ENCODE measurements around the gene ZNF692. TPM values are rescaled to one million over a fixed set of nuclear protein-coding genes. Genes with fewer than 3 reads are reported as not detected.

Gene ZNF692
- polyA plus RNA-seq, 1 experiment: 19.5 TPM

GRCh38 chr1:248857201-248857600 is 1.7 kb downstream of the ZNF692 start:
- Histone ChIP-seq H3K36me3 (ENCODE audit: control insufficient read depth, insufficient read depth, low read length) (peaks cover 3% of the 10 kb centered on the region; the same call in 1 of the 2 replicates), H3K27me3 (ENCODE audit: control insufficient read depth, insufficient read depth, low read length) (no peaks in the 10 kb centered on the region), H3K4me3 (ENCODE audit: low read depth, low read length) (no peak overlapping the region)
- POLR2A ChIA-PET: no interaction called here
- DNase-seq (ENCODE audit: low read depth): no peak
- CTCF ChIA-PET: no interaction called here
- no peak for TF ChIP-seq CTCF (IDR thresholded peaks at IDR 0.05; ENCODE audit: insufficient read depth, low read depth, low read length)

GRCh38 chr1:248856176-248856575 is 2.7 kb downstream of the ZNF692 start:
- no peak for DNase-seq (ENCODE audit: low read depth)
- no peak overlapping the region for H3K4me3 ChIP-seq (ENCODE audit: low read depth, low read length)
- peaks cover 3% of the 10 kb centered on the region; the same call in 1 of the 2 replicates for H3K36me3 ChIP-seq (ENCODE audit: control insufficient read depth, insufficient read depth, low read length)
- CTCF ChIA-PET: no interaction called here
- H3K27me3 ChIP-seq (ENCODE audit: control insufficient read depth, insufficient read depth, low read length): no peaks in the 10 kb centered on the region
- TF ChIP-seq CTCF (IDR thresholded peaks at IDR 0.05; ENCODE audit: insufficient read depth, low read depth, low read length): no peak
- POLR2A ChIA-PET: no interaction called here

- H3K36me3 ChIP-seq (ENCODE audit: control insufficient read depth, insufficient read depth, low read length): peaks cover 3% of the 10 kb centered on the region; the same call in 1 of the 2 replicates
- no peaks in the 10 kb centered on the region for H3K27me3 ChIP-seq (ENCODE audit: control insufficient read depth, insufficient read depth, low read length)
- CTCF ChIA-PET: no interaction called here
- H3K4me3 ChIP-seq (ENCODE audit: low read depth, low read length): no peak overlapping the region
- TF ChIP-seq CTCF (IDR thresholded peaks at IDR 0.05; ENCODE audit: insufficient read depth, low read depth, low read length): no peak
- POLR2A ChIA-PET: no interaction called here
- DNase-seq (ENCODE audit: low read depth): no peak
Measured at GRCh38 chr1:248855580-248855979, 3.3 kb downstream of the ZNF692 start.

- CTCF ChIA-PET: interaction anchor here (2.0 kb wide), 1 partner anchor 12 kb away, joined by 8 read pairs; no protein-coding TSS in a partner anchor
Measured at GRCh38 chr1:248853663-248854375, 5.1 kb downstream of the ZNF692 start.

More at GRCh38 chr1:248853663-248854375, 5.1 kb downstream of the ZNF692 start:
- no peak for TF ChIP-seq CTCF (IDR thresholded peaks at IDR 0.05; ENCODE audit: insufficient read depth, low read depth, low read length)
- Histone ChIP-seq H3K27me3 (ENCODE audit: control insufficient read depth, insufficient read depth, low read length) (no peaks in the 10 kb centered on the region), H3K4me3 (ENCODE audit: low read depth, low read length) (no peak overlapping the region), H3K36me3 (ENCODE audit: control insufficient read depth, insufficient read depth, low read length) (peaks cover 12% of the 10 kb centered on the region)
- POLR2A ChIA-PET: no interaction called here
- no peak for DNase-seq (ENCODE audit: low read depth)

Data from BJ (cell line).